ENCODE data around the gene IFI30. TPM values are rescaled to one million over a fixed set of nuclear protein-coding genes. Genes with fewer than 3 reads are reported as not detected.

Gene IFI30
- total RNA-seq, 1 experiment from 2014 or later: 20.2 TPM

- POLR2A ChIA-PET: no interaction called here
Measured at GRCh38 chr19:18167011-18167410, 6.6 kb upstream of the IFI30 start.

More at GRCh38 chr19:18167011-18167410, 6.6 kb upstream of the IFI30 start:
- Mint-ChIP-seq H3K36me3 (peaks cover 40% of the 10 kb centered on the region), H3K27ac (no peak overlapping the region), H3K9me3 (no peaks in the 10 kb centered on the region), H3K27me3 (ENCODE audit: low read depth) (no peaks in the 10 kb centered on the region), H3K4me3 (no peak overlapping the region), H3K4me1 (no peaks in the 10 kb centered on the region; the same call in 1 of the 2 replicates)
- TF ChIP-seq FOXJ3 (CRISPR knock-in tag; IDR thresholded peaks at IDR 0.05; ENCODE audit: borderline replicate concordance) (no peak), SMAD4 (CRISPR knock-in tag; IDR thresholded peaks at IDR 0.05) (no peak), ZNF317 (CRISPR knock-in tag; IDR thresholded peaks at IDR 0.05; ENCODE audit: borderline replicate concordance, low read depth) (no peak), TEAD1 (CRISPR knock-in tag; IDR thresholded peaks at IDR 0.05) (no peak), CDX4 (CRISPR knock-in tag; IDR thresholded peaks at IDR 0.05; ENCODE audit: borderline replicate concordance) (no peak), ZNF138 (CRISPR knock-in tag; conservative IDR thresholded peaks at IDR 0.05) (no peak), ZNF512 (CRISPR knock-in tag; IDR thresholded peaks at IDR 0.05; ENCODE audit: borderline replicate concordance) (no peak), NFYB (CRISPR knock-in tag; conservative IDR thresholded peaks at IDR 0.05; ENCODE audit: low read depth) (no peak), RELA (CRISPR knock-in tag; IDR thresholded peaks at IDR 0.05; ENCODE audit: borderline replicate concordance) (no peak), AFF4 (CRISPR knock-in tag; IDR thresholded peaks at IDR 0.05; ENCODE audit: borderline replicate concordance) (no peak), FOXP1 (CRISPR knock-in tag; IDR thresholded peaks at IDR 0.05; ENCODE audit: borderline replicate concordance) (no peak), E2F5 (CRISPR knock-in tag; IDR thresholded peaks at IDR 0.05) (no peak), NR2C2 (CRISPR knock-in tag; IDR thresholded peaks at IDR 0.05) (no peak), E2F1 (CRISPR knock-in tag; IDR thresholded peaks at IDR 0.05) (no peak), HMGA2 (CRISPR knock-in tag; IDR thresholded peaks at IDR 0.05) (no peak)
- DNase-seq (ENCODE audit: low spot score) (no peak), ATAC-seq (no peak)
- CTCF ChIA-PET: interaction anchor here (0.5 to 2.2 kb wide), 3 partner anchors 29 to 54 kb away, joined by 3 to 10 read pairs (median 3); no protein-coding TSS in a partner anchor

Measured in WTC11 (cell line).